Muscle of leg (tissue), 11 donors: Measurements from ENCODE around the gene CDH9. TPM values are rescaled to one million over a fixed set of nuclear protein-coding genes. Genes with fewer than 3 reads are reported as not detected.

Source experiments
- DNase-seq: peaks from one replicate; pipeline ENCODE4 v3.0.0; 2013
- H3K27ac ChIP-seq: one replicate; pipeline ENCODE4 v1.5.1; 2013; ENCODE audit warnings: mild to moderate bottlenecking, low read length, control low read depth
- H3K27me3 ChIP-seq: one replicate; pipeline ENCODE4 v1.6.1; 2013; ENCODE audit warnings: low read length; ENCODE audit not compliant: control insufficient read depth, insufficient read depth
- H3K36me3 ChIP-seq: one replicate; pipeline ENCODE4 v1.6.1; 2013; ENCODE audit warnings: low read length; ENCODE audit not compliant: control insufficient read depth, insufficient read depth
- H3K4me1 ChIP-seq: one replicate; pipeline ENCODE4 v1.6.1; 2013; ENCODE audit warnings: low read length; ENCODE audit not compliant: control insufficient read depth, insufficient read depth
- H3K4me3 ChIP-seq: one replicate; pipeline ENCODE4 v1.5.1; 2013; ENCODE audit warnings: low read length, control low read depth
- H3K9me3 ChIP-seq: replicated peaks from 2 replicates; pipeline ENCODE4 v1.6.1; 2013; ENCODE audit warnings: low read depth, low read length; ENCODE audit not compliant: control insufficient read depth
- WGBS: methylation state at CpG from one replicate; pipeline ENCODE4 v1.1.5; 2013; ENCODE audit warnings: missing lambda C conversion rate; ENCODE audit not compliant: insufficient coverage; 5-methylcytosine and 5-hydroxymethylcytosine counted together
- polyA plus RNA-seq, 8 donors: library from polyadenylated mRNA; unstranded; fragments of 120-200 nt; gene quantifications; one replicate each; pipeline versions ENCODE4 v1.2.1 to v1.2.3, GENCODE V29; 2013; ENCODE audit warnings: inconsistent platforms in 1 of 8, low replicate concordance in 1 of 8; ENCODE audit not compliant: insufficient read length in 8 of 8, insufficient read depth in 1 of 8
- total RNA-seq: library from RNA; stranded (reverse); fragments of 120-200 nt; gene quantifications from one replicate; pipeline ENCODE4 v1.2.4, GENCODE V29; 2013

Gene CDH9
- total and polyA plus RNA-seq, 9 donors = 0.18 to 0.21 TPM; not detected in 7

GRCh38 chr5:27026063-27026462 is 12.3 kb downstream of the CDH9 start:
- no peaks in the 10 kb centered on the region for H3K9me3 ChIP-seq
- no peaks in the 10 kb centered on the region for H3K36me3 ChIP-seq
- no peaks in the 10 kb centered on the region for H3K27me3 ChIP-seq
- no peaks in the 10 kb centered on the region for H3K4me1 ChIP-seq
- no CpG with 5 or more reads among the region's 1 CpG for WGBS
- H3K27ac ChIP-seq = no peak overlapping the region
- no peak for DNase-seq
- H3K4me3 ChIP-seq = no peak overlapping the region

- peak; percentile 31 for DNase-seq
- Histone ChIP-seq H3K4me3 (no peak overlapping the region), H3K9me3 (no peaks in the 10 kb centered on the region), H3K27me3 (no peaks in the 10 kb centered on the region), H3K4me1 (no peaks in the 10 kb centered on the region), H3K36me3 (no peaks in the 10 kb centered on the region), H3K27ac (no peak overlapping the region)
- WGBS = no CpG with 5 or more reads among the region's 1 CpG
These were observed 16.9 kb downstream of the CDH9 start for GRCh38 chr5:27021471-27021870.

DNA sequence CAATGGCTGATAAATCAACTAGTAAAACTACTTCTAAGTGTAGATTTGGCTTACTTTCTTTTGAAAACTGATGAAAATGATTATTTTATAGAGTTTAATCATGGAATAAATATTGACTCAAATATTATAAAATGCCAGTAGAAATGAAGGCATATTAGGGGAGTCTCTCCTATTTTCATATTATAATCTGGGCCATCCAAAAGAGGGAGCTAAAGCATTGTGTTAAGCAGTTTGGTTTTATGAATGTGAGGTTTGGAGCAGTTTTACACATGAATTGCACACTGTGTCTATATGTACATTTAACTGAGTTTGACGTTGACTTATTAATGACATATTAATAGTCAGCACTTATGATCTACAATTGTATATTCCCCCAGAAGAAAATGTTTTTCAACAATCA is 17.4 kb downstream of the CDH9 start:
- WGBS = no CpG with 5 or more reads among the region's 1 CpG
- Histone ChIP-seq H3K27ac (no peak overlapping the region), H3K4me1 (no peaks in the 10 kb centered on the region), H3K9me3 (no peaks in the 10 kb centered on the region), H3K36me3 (no peaks in the 10 kb centered on the region), H3K4me3 (no peak overlapping the region), H3K27me3 (no peaks in the 10 kb centered on the region)
- peak; percentile 64 for DNase-seq

GRCh38 chr5:27015758-27016157 is 22.6 kb downstream of the CDH9 start:
- Histone ChIP-seq H3K4me3 (no peak overlapping the region), H3K4me1 (no peaks in the 10 kb centered on the region), H3K27me3 (no peaks in the 10 kb centered on the region), H3K9me3 (no peaks in the 10 kb centered on the region), H3K36me3 (no peaks in the 10 kb centered on the region), H3K27ac (no peak overlapping the region)
- DNase-seq = no peak

DNA sequence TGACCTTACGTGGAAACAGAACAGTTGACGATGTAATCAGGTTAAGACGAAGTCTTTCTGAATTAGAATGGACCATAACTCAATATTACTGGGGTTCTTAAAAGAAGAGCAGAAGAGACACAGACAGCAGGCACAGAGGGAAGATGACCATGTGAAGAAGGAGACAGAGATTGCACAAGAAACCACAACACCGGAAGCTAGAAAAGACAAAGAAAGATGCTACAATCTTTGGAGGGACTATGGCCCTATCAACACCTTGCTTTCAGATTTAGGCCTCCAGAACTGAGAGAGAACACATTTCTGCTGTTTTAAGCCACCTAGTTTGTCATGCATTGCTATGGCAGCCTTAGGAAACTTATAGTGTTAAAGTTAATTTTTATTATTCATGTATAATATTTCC is 27.1 kb downstream of the CDH9 start:
- Histone ChIP-seq H3K9me3 (no peaks in the 10 kb centered on the region), H3K36me3 (no peaks in the 10 kb centered on the region), H3K27ac (no peak overlapping the region), H3K27me3 (no peaks in the 10 kb centered on the region), H3K4me3 (no peak overlapping the region), H3K4me1 (no peaks in the 10 kb centered on the region)
- DNase-seq = no peak
- no CpG with 5 or more reads among the region's 4 CpGs for WGBS

DNA sequence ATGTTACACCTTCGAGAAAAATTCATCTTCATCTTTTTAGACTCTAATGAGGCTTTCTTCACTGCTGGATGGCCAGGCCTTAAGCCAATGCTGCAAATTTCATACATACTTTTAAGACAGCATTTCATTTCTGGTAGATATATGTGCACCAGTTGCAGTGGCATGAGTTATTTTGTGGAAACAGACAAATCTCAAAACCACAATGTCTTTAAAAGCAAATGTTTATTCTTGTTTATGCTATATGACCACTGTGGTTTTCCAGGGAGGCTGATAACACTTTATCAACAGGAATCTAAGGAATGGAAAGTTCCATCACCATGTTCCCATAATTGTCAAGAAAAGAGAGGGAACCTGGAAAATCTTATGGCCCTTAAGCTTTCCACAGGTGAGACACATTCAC is 27.7 kb downstream of the CDH9 start:
- DNase-seq = no peak
- H3K4me1 ChIP-seq = no peaks in the 10 kb centered on the region
- no peaks in the 10 kb centered on the region for H3K9me3 ChIP-seq
- H3K4me3 ChIP-seq = no peak overlapping the region
- H3K27me3 ChIP-seq = no peaks in the 10 kb centered on the region
- 75% methylated on average over 1 of the region's 1 CpG for WGBS
- H3K36me3 ChIP-seq = no peaks in the 10 kb centered on the region
- H3K27ac ChIP-seq = no peak overlapping the region

- Histone ChIP-seq H3K27me3 (no peaks in the 10 kb centered on the region), H3K36me3 (no peaks in the 10 kb centered on the region), H3K9me3 (no peaks in the 10 kb centered on the region), H3K27ac (no peak overlapping the region), H3K4me1 (no peaks in the 10 kb centered on the region), H3K4me3 (no peak overlapping the region)
- no CpG with 5 or more reads among the region's 1 CpG for WGBS
- DNase-seq = no peak
These were observed 28.9 kb downstream of the CDH9 start for GRCh38 chr5:27009540-27009915.

DNA sequence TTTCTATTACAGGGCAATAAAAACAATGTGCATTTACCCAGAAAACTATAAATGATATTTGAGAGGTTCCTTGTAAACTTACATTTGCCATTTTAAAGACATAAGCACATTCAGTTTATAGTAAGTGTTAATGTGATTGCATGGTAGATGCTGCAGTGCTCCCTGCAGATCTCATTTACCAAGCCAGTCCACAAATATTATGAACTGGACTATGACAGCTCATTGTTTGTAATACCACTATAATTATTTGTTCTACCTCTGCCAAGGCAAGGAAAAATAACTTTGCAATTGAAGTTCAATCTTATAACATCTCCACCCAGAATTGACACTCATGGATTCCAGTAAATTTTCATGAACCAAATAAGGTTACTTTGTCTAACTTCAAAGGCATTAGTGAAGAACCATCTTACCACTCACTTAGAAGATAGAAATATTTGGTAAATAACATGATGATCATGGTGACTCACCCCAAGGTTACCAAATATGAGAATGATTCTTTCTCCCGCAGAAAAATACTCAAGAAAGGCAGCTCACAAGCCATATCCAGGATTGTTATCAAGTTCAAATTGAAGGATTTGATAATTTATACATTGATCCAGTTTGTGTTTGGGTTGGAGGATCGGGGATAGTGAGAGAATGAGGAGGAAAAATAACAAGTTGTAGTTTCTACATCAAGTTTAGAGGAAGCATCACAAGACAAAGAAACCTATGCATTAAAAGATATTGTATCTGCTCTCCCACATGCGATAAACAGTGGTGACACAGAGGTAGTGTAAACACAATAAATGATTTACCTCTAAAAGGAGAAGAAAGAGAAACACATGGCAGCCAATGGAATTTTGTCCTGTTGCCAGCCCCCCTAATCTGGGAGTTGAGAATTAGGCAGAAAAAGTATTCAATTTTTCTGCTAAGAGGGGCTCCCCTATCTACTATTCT is 29.5 kb downstream of the CDH9 start:
- Histone ChIP-seq H3K9me3 (no peaks in the 10 kb centered on the region), H3K4me3 (no peak overlapping the region), H3K27me3 (no peaks in the 10 kb centered on the region), H3K27ac (no peak overlapping the region), H3K36me3 (no peaks in the 10 kb centered on the region), H3K4me1 (no peaks in the 10 kb centered on the region)
- no peak for DNase-seq
- no CpG with 5 or more reads among the region's 3 CpGs for WGBS

DNA sequence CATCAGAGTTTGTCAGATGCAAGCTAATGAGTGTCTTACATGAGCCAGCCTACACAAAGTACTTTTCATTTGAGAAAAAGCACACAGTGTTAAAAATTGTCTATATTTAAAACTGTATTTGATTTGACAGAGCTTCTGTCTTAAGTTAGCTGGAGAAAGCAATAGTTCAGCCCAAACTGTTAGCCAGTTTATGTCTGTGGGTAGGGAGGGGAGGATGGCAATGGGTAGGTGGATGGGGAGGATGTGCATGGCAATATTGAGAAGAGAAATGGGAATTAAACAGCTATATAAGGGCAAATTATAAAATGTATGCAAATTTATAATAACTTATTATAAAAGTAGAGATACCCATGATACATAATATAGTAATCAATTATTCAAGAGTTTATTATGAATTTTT is 31.3 kb downstream of the CDH9 start:
- H3K9me3 ChIP-seq = no peaks in the 10 kb centered on the region
- no peaks in the 10 kb centered on the region for H3K4me1 ChIP-seq
- no peak for DNase-seq
- no peak overlapping the region for H3K4me3 ChIP-seq
- no peaks in the 10 kb centered on the region for H3K36me3 ChIP-seq
- H3K27me3 ChIP-seq = no peaks in the 10 kb centered on the region
- no peak overlapping the region for H3K27ac ChIP-seq

DNA sequence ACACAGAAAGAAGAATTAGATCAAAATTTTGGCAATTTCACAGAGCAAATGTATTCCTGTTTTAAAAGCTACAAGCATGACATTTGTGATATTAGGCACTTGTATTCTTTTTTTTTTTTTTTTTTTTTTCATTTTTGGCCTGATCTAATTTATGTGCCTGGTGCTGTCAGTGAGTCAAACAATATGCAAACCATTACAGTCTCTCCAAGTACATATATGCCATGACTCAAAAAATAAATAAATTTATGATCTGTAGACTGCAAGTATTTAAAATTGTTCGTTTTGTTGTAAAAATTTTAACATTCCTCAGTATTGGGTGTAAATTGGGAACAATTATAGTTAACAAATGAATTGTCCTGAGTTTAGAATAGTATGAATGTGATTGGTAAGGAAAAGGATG is 51.4 kb downstream of the CDH9 start:
- no CpG with 5 or more reads among the region's 1 CpG for WGBS
- H3K36me3 ChIP-seq = no peaks in the 10 kb centered on the region

GRCh38 chr5:26981750-26982149 is 56.6 kb downstream of the CDH9 start:
- WGBS = no CpG with 5 or more reads among the region's 3 CpGs
- Histone ChIP-seq H3K4me3 (no peak overlapping the region), H3K27ac (no peak overlapping the region)

More for the DNA sequence above, 51.4 kb downstream of the CDH9 start:
- H3K4me3 ChIP-seq = no peak overlapping the region
- H3K27me3 ChIP-seq = no peaks in the 10 kb centered on the region
- no peaks in the 10 kb centered on the region for H3K4me1 ChIP-seq
- DNase-seq = no peak
- H3K27ac ChIP-seq = no peak overlapping the region
- H3K9me3 ChIP-seq = peaks cover 3% of the 10 kb centered on the region

More at GRCh38 chr5:26981750-26982149, 56.6 kb downstream of the CDH9 start:
- DNase-seq = no peak
- Histone ChIP-seq H3K9me3 (no peaks in the 10 kb centered on the region), H3K27me3 (no peaks in the 10 kb centered on the region), H3K36me3 (no peaks in the 10 kb centered on the region), H3K4me1 (no peaks in the 10 kb centered on the region)
